Ectodermal cell (in vitro differentiated cells): Measurements from ENCODE around the gene ADCK2.
"Not testable (repeated sequence)": the region's sequence is repeated elsewhere in the genome, so short reads cannot be mapped to it uniquely, and the experiment has no call there.

Experiments
- H3K27ac ChIP-seq: 2 replicates; pipeline ENCODE4 v1.7.0; 2013; ENCODE audit warnings: mild to moderate bottlenecking, low read depth, low read length; ENCODE audit not compliant: insufficient read depth, poor library complexity, severe bottlenecking
- H3K27me3 ChIP-seq: 2 replicates; pipeline ENCODE4 v1.7.0; 2013; ENCODE audit warnings: mild to moderate bottlenecking, low read length; ENCODE audit not compliant: insufficient read depth, control insufficient read depth, poor library complexity, severe bottlenecking
- H3K36me3 ChIP-seq: one replicate; pipeline ENCODE4 v1.7.0; 2013; ENCODE audit warnings: low read length; ENCODE audit not compliant: control insufficient read depth, insufficient read depth
- H3K4me1 ChIP-seq: one replicate; pipeline ENCODE4 v1.7.0; 2013; ENCODE audit warnings: low read length; ENCODE audit not compliant: control insufficient read depth, insufficient read depth
- H3K4me3 ChIP-seq: 2 replicates; pipeline ENCODE4 v1.7.0; 2013; ENCODE audit warnings: low read depth, low read length, control low read depth; ENCODE audit not compliant: insufficient read depth
- H3K9me3 ChIP-seq: 2 replicates; pipeline ENCODE4 v1.7.0; 2013; ENCODE audit warnings: mild to moderate bottlenecking, low read length, moderate library complexity; ENCODE audit not compliant: control insufficient read depth
- WGBS, 2 experiments: methylation state at CpG; one replicate each; pipeline ENCODE4 v1.1.7; 2013; ENCODE audit warnings: missing lambda C conversion rate in 2 of 2; 5-methylcytosine and 5-hydroxymethylcytosine counted together

ADCK2 gene

DNA sequence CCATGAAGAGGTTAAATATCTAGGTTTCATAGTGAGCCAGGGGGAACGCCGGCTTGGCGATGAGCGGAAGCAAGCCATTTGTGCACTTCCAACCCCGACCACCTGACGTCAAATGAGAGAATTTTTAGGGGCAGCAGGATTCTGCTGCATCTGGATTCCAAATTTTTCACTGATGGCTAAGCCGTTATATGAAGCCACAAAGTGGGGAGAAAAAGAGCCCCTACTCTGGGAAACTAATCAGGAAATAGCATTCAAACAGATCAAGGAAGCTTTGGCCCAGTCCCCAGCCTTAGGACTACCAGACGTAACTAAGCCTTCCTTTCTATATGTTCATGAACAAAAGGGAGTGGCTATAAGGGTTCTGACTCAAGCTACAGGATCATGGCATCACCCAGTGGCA lies 12.9 kb upstream of the ADCK2 start:
- no peaks in the 10 kb centered on the region for H3K9me3 ChIP-seq
- no peak overlapping the region for H3K4me3 ChIP-seq
- H3K27ac ChIP-seq = no peak overlapping the region
- no peaks in the 10 kb centered on the region for H3K4me1 ChIP-seq
- 90 to 91% methylated on average over 8 of the region's 8 CpGs for WGBS, 2 experiments
- no peaks in the 10 kb centered on the region for H3K27me3 ChIP-seq
- no peaks in the 10 kb centered on the region for H3K36me3 ChIP-seq

DNA sequence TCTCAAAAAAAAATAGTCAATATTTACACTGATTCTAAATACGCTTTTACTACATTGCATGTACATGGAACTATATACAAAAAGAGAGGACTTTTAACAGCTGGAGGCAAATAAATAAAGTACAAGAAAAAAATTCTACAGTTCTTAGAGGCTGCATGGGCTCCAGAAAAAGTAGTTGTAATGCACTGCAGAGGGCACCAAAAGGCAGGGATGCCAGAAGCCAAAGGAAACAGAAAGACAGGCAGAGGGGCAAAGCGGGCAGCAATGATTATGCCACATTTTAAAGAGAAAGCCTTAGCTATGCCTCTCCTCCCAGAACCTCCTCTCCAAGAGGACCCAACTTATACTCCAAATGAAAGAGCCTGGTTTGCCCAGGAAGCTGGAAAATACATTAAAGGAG lies 11.6 kb upstream of the ADCK2 start:
- H3K27ac ChIP-seq = no peak overlapping the region
- H3K36me3 ChIP-seq = no peaks in the 10 kb centered on the region
- H3K9me3 ChIP-seq = no peaks in the 10 kb centered on the region
- no peaks in the 10 kb centered on the region for H3K4me1 ChIP-seq
- WGBS, 2 experiments = 87 to 89% methylated on average over 1 to 2 of the region's 2 CpGs
- H3K27me3 ChIP-seq = no peaks in the 10 kb centered on the region
- no peak overlapping the region for H3K4me3 ChIP-seq

DNA sequence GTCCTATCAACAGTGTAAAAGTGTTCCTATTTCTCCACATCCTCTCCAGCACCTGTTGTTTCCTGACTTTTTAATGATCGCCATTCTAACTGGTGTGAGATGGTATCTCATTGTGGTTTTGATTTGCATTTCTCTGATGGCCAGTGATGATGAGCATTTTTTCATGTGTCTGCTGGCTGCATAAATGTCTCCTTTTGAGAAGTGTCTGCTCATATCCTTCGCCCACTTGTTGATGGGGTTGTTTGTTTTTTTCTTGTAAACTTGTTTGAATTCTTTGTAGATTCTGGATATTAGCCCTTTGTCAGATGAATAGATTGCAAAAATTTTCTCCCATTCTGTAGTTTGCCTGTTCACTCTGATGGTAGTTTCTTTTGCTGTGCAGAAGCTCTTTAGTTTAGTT lies 9.8 kb upstream of the ADCK2 start:
- H3K4me1 ChIP-seq, H3K36me3 ChIP-seq, H3K27ac ChIP-seq, H3K9me3 ChIP-seq, H3K4me3 ChIP-seq, H3K27me3 ChIP-seq: not testable (repeated sequence)
- 86% methylated on average over 1 of the region's 2 CpGs; no CpG with 5 or more reads in 1 of the 2 experiments for WGBS, 2 experiments

DNA sequence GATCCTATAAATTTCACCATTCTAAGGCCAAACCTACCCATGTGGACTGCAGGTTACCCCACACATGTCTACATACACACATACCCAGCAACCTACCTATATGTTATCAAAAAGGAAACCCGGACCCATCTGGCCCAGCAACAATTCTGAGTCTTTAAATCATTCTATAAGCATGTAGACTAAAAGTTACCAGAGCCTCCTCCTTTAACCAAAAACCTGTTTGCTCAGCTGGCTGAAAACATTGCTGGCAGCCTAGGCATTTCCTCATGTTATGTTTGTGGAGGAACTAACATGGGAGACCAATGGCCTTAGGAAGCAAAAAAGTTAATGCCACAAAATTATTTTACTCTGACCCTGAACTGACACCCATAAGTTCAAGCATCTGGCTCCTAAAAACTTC lies 5.3 kb upstream of the ADCK2 start:
- WGBS, 2 experiments = 83 to 92% methylated on average over 1 of the region's 1 CpG
- Histone ChIP-seq H3K36me3 (no peaks in the 10 kb centered on the region), H3K27me3 (peaks cover 5% of the 10 kb centered on the region), H3K27ac (no peak overlapping the region), H3K4me1 (no peaks in the 10 kb centered on the region), H3K9me3 (no peaks in the 10 kb centered on the region), H3K4me3 (no peak overlapping the region)

DNA sequence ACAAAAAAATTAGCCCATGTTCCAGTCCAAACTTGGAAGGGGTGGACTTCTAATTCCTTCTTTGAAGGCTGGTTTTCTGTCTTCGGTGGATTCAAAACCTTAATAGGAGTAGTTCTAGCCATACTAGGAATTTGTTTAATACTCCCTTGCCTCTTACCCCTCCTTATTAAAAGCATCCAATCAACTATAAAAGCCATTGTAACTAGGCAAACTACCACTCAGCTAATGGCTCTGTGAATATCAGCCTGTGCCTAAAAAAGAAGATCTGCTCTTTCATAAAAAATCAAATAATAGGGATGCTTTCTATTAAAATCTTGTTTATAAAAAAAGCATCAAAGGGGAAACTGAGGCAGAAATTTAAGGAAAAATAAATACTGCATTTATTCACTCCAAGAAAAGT lies 4.1 kb upstream of the ADCK2 start:
- no peak overlapping the region for H3K27ac ChIP-seq
- no peaks in the 10 kb centered on the region for H3K36me3 ChIP-seq
- no peak overlapping the region for H3K4me3 ChIP-seq
- H3K9me3 ChIP-seq = no peaks in the 10 kb centered on the region
- peaks cover 16% of the 10 kb centered on the region for H3K27me3 ChIP-seq
- WGBS, 2 experiments = 100% methylated on average over 1 of the region's 1 CpG
- no peaks in the 10 kb centered on the region for H3K4me1 ChIP-seq

DNA sequence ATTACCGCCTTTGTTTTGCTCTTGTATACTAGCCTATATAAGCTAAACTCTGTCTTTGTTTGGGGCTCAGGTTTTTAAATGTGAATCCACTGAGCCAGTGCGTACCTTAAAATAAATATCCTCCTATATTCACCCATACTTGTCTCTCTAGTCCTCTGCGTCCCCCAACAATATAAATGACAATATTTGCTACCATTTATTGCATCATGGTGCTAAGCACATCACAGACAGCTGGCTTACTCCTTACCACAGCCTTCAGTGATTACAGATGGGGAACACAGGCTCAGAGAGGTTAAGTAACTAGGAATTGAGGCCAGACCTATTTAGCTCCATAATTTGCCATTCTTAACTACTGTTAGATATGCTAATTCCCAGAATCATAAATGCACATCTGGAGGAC lies 3.4 kb upstream of the ADCK2 start:
- H3K27me3 ChIP-seq = peaks cover 23% of the 10 kb centered on the region
- no peak overlapping the region for H3K4me3 ChIP-seq
- 87 to 95% methylated on average over 2 to 3 of the region's 3 CpGs for WGBS, 2 experiments
- no peaks in the 10 kb centered on the region for H3K36me3 ChIP-seq
- H3K9me3 ChIP-seq = no peaks in the 10 kb centered on the region
- no peaks in the 10 kb centered on the region for H3K4me1 ChIP-seq
- H3K27ac ChIP-seq = no peak overlapping the region

DNA sequence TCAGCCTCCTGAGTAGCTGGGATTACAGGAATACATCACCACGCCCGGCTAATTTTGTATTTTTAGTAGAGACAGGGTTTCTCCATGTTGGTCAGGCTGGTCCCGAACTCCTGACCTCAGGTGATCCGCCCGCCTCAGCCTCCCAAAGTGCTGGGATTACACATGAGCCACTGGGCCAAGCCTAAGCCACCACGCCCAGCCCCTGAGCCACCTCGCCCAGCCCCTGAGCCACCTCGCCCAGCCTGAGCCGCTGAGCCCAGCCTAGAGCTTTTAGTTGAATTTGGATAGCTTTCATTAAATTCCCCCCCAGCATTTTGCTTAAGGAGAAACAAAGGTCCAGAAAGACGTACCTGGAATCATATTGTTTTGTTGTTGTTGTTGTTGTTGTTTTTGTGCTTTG lies 2.9 kb upstream of the ADCK2 start:
- H3K27me3 ChIP-seq = peaks cover 27% of the 10 kb centered on the region
- H3K36me3 ChIP-seq, H3K9me3 ChIP-seq, H3K27ac ChIP-seq, H3K4me1 ChIP-seq, H3K4me3 ChIP-seq: not testable (repeated sequence)
- WGBS, 2 experiments = 92 to 97% methylated on average over 10 of the region's 10 CpGs

DNA sequence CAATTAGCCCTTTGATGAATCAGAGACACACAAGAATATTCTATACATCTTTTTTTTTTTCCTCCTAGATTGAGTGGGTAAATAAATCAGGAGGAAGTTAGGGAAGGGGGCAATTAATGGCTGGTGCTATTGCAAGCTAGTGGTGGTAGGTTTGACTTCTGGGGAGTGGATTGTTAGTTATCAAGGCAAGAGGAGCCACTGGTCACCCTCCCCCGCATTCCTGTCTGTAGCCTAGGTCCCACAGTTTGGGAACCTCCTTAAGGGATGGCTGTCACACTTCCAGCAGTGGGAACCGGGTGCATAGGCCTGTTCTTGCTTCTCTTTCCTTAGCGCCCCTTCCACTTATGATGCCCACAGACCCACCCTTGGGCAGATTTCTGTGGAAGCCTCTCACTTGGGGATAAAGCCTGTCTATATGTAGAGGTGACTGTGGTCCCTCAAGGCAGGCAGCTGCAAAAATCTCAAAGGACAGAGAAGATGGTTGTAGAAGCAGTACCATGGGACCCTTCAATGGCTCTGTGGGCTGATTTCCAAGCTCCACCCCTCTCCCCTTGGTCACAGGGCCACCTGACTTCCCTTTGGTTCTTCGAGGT lies 2.3 kb upstream of the ADCK2 start:
- Histone ChIP-seq H3K27ac (no peak overlapping the region), H3K4me1 (no peaks in the 10 kb centered on the region), H3K36me3 (no peaks in the 10 kb centered on the region), H3K9me3 (no peaks in the 10 kb centered on the region), H3K4me3 (no peak overlapping the region), H3K27me3 (peaks cover 27% of the 10 kb centered on the region)
- 89 to 90% methylated on average over 4 of the region's 4 CpGs for WGBS, 2 experiments

DNA sequence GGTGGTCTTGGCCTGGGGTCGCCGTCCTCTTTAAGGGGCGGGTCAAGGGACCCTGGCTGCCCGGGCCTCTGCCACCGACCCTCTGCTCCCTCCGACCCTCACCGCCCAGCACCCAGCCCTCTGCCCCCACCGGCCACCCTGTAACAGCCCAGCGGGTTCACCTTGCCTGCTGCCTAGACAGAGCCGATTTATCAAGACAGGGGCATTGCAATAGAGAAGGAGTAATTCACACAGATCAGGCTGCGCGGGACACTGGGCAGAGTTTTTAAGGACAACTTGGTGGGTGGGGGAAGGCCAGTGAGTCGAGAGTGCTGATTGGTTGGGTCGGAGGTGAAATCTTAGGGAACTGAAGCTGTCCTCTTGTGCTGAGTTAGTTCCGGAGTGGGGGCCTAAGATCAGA lies 779 bp upstream of the ADCK2 start:
- no peaks in the 10 kb centered on the region for H3K4me1 ChIP-seq
- H3K9me3 ChIP-seq = no peaks in the 10 kb centered on the region
- WGBS, 2 experiments = 79 to 80% methylated on average over 15 of the region's 15 CpGs
- H3K36me3 ChIP-seq = no peaks in the 10 kb centered on the region
- peaks cover 27% of the 10 kb centered on the region for H3K27me3 ChIP-seq
- H3K27ac ChIP-seq = no peak overlapping the region
- no peak overlapping the region for H3K4me3 ChIP-seq

DNA sequence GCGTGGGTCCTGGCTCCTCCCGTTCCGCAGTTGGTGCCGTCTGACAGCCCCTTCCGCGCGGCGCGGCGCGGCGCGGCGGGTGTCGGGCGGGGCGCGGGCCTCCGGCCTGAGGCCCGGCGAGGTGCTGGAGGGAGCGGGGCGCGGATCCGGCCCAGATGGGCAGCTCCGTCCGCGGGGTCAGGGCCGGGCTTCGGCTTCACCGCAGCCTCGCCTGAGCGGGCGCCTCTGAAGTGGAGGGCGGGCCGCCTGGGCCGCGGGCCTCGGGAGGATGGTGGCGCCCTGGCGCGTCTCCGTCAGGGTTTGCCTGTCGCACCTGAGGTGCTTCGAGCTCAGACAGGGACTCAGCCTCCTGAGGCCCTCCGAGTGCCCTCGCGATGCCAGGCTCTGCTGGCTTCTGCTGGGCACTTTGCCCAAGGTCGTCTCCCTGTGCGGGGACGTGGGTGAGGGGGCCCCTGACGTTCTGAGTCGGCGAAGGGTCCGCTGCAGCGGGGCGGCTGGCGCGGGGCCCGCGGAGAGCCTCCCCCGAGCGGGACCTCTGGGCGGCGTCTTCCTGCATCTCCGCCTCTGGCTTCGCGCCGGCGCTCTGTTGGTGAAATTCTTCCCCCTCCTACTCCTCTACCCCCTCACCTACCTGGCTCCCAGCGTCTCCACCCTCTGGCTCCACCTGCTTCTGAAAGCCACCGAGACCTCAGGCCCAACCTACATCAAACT lies 473 bp downstream of the ADCK2 start:
- WGBS, 2 experiments = 1% methylated on average over 72 of the region's 72 CpGs
- no peaks in the 10 kb centered on the region for H3K9me3 ChIP-seq
- no peaks in the 10 kb centered on the region for H3K36me3 ChIP-seq
- no peaks in the 10 kb centered on the region for H3K4me1 ChIP-seq
- peaks cover 27% of the 10 kb centered on the region for H3K27me3 ChIP-seq
- H3K4me3 ChIP-seq = peak overlapping the region; percentile 55
- H3K27ac ChIP-seq = no peak overlapping the region
